IPS-20b (cell line): ENCODE measurements around the gene POP7.

Source experiments
- H3K27ac ChIP-seq: one replicate; pipeline ENCODE4 v1.5.1; 2013; ENCODE audit warnings: low read length
- H3K27me3 ChIP-seq: 2 replicates; pipeline ENCODE4 v1.6.1; 2013; ENCODE audit warnings: mild to moderate bottlenecking, low read length, inconsistent platforms; ENCODE audit not compliant: insufficient read depth
- H3K36me3 ChIP-seq: 2 replicates; pipeline ENCODE4 v1.6.1; 2013; ENCODE audit warnings: low read depth, mild to moderate bottlenecking, inconsistent platforms, low read length, moderate library complexity; ENCODE audit not compliant: insufficient read depth
- H3K4me1 ChIP-seq: 2 replicates; pipeline ENCODE4 v1.6.1; 2013; ENCODE audit warnings: mild to moderate bottlenecking, control low read depth, inconsistent platforms, low read length, moderate library complexity; ENCODE audit not compliant: insufficient read depth
- H3K4me3 ChIP-seq: 2 replicates; pipeline ENCODE4 v1.5.1; 2013; ENCODE audit warnings: mild to moderate bottlenecking, low read length, inconsistent platforms
- H3K9ac ChIP-seq: 2 replicates; pipeline ENCODE4 v1.6.1; 2013; ENCODE audit warnings: low read depth, mild to moderate bottlenecking, inconsistent platforms, low read length, moderate library complexity
- H3K9me3 ChIP-seq: 2 replicates; pipeline ENCODE4 v1.6.1; 2013; ENCODE audit warnings: mild to moderate bottlenecking, low read depth, low read length, inconsistent platforms; ENCODE audit not compliant: insufficient read depth

The POP7 gene

GRCh38 chr7:100745184-100745583 is 39.3 kb downstream of the POP7 start:
- Histone ChIP-seq H3K27me3 (no peaks in the 10 kb centered on the region), H3K4me1 (no peaks in the 10 kb centered on the region), H3K4me3 (peak overlapping the region; percentile 63; the same call in 1 of the 2 replicates), H3K36me3 (no peaks in the 10 kb centered on the region), H3K9ac (peak overlapping the region; percentile 65; the same call in 1 of the 2 replicates), H3K27ac (no peak overlapping the region), H3K9me3 (no peaks in the 10 kb centered on the region)

- Histone ChIP-seq H3K4me3 (no peak overlapping the region), H3K27me3 (peaks cover 9% of the 10 kb centered on the region; the same call in 1 of the 2 replicates), H3K9ac (no peak overlapping the region), H3K9me3 (no peaks in the 10 kb centered on the region), H3K27ac (no peak overlapping the region), H3K4me1 (no peaks in the 10 kb centered on the region), H3K36me3 (no peaks in the 10 kb centered on the region)
These were observed 47.1 kb downstream of the POP7 start for GRCh38 chr7:100752994-100753393.

- no peaks in the 10 kb centered on the region for H3K9me3 ChIP-seq
- H3K4me3 ChIP-seq: no peak overlapping the region
- H3K9ac ChIP-seq: no peak overlapping the region
- H3K4me1 ChIP-seq: no peaks in the 10 kb centered on the region
- peaks cover 9% of the 10 kb centered on the region; the same call in 1 of the 2 replicates for H3K27me3 ChIP-seq
- no peaks in the 10 kb centered on the region for H3K36me3 ChIP-seq
- H3K27ac ChIP-seq: no peak overlapping the region
These were observed 47.8 kb downstream of the POP7 start for GRCh38 chr7:100753750-100754149.
